ENCODE measurements around the gene EXOC6B.
"Not testable (repeated sequence)": the region's sequence is repeated elsewhere in the genome, so short reads cannot be mapped to it uniquely, and the experiment has no call there.

The EXOC6B gene

DNA sequence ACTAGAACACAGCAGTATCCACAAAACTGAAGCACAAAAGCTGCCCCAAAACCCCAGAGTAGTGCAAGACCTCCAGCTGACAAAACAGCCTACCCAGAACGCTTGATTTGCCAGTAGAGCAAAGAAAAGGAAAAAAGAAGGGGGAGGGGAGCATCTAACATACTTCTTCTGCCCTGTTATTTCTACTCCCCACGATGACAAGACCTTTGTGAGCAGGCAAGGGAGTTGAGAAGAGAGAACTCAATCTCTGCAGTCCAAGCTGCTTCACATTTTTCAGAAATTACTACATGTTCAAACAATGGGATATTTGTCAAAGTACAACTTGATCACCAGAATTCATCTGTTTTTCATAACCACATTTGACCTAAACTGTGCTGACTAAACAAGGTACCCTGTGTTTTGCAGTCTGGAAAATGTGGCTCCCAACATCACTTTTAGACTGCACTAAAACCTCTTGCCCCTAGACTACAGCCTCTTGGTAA lies 286.7 kb downstream of the EXOC6B start:
- DNase-seq, result peak in 1 of 2 experiments; percentile 31

DNA sequence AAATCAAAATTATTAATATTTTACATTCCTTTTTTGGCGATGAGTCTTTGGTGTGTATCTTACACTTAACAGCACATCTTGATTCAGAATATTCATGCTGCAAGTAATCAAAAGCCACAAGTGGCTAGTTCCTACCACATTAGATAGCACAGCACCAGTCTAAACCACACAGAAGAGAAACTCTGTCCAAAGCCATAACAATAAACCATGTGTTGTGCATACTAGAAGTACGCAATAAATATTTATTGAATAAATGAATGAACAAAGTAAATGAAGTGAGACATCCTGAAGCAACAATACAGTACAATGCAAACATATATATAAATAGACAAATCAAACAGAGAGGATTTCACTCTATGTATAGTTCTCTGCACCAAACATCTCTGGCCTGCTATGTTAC lies 287.3 kb downstream of the EXOC6B start:
- DNase-seq, result no peak

DNA sequence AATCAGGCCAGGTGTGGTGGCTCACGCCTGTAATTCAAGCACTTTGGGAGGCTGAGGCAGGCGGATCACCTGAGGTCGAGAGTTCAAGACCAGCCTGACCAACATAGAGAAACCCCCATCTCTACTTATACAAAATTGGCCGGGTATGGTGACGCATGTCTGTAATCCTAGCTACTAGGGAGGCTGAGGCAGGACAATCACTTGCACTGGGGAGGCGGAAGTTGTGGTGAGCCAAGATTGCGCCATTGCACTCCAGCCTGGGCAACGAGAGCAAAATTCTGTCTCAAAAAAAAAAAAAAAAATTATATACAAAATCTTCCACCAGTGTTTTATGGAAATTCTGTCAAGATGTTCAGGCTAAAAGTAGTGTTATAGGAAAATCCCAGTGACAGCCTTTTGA lies 290.2 kb downstream of the EXOC6B start:
- DNase-seq, result not testable (repeated sequence)

DNA sequence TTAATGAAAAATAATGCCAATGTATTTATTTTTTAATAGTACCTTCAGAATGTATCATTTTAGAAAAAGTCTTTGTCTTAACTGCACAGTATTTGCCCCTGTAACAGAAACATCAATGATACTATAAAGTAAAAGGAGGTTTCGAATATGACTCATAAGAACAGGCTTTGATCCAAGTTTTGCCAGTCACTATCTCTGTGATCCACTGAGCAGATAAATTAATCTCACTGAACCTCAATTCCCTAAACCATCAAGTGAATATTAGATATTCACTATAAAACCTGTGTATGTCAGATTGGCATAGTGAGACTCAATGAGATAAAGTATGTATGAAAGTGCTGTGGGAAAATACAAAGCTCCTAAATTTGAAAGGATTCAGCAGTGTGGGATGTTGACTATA lies 292.1 kb downstream of the EXOC6B start:
- no peak for DNase-seq

DNA sequence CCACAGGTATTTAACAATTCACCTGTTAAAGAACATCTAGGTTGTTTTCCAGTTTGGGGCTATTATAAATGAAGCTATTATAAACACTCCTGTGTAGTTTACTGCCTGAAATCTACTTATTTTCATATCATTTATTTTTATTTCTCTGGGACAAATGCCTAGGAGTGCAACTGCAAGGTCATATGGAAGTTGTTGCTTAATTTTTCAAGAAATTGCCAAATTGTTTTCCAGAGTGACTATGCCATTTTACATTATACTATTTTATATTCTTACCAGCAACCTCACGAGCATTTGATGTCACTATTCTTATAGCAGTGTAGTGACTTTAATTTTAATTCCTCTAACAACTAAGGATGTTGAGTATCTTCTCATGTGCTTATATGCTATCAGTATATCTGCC lies 298.4 kb downstream of the EXOC6B start:
- DNase-seq, result no peak

DNA sequence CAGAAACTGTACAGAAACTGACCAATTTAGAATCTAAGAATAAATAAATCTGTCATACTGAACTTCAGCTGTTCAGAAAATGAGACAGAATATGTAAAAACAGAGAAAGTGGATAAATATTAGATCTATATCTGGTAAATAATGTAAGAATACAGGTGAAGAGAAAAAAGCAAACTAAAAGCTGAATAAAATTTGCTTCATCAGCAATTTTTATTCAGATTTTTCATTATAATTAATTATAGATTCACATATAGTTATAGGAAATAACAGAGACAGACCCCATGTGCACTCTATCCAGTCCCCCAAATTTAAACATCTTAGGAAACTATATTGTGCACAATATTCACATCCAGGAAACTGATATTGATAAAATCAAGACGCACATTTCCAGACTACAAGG lies 299.2 kb downstream of the EXOC6B start:
- no peak for DNase-seq

DNA sequence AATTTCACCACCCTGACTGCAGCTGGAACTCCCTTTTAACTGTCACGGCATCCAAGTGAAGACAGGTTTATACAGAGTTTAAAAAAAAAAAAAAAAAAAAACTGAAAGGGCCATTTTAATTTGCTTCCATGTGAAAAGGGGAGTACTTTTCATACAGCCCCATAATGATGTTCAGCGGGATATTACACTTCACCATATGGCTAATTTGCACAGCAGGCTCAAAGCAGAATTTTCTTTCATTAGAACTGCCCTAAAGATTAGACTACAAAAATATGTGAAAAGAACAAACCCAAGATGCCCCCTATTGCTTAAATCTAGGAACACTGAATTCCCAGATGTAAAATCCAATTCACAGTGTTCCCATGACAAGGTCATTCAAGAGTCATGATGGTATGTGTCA lies 301.8 kb downstream of the EXOC6B start:
- DNase-seq, result no peak

DNA sequence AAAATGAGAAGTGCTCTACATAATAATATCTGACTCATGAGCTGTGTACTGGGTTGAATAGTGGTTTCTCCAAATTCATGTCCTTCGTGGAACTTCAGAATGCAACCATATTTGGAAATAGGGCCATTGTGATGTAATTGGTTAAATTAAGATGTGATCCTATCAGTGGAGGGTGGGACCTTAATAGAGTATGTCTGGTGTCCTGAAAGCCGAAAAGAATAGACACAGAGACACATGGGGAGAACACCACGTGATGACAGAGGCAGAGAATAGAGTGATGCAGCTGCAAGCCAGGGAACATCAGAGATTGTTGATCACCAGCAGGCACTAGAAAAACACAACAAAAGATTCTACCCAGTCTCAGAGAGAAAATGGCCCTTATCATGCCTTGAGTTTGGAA lies 310.1 kb downstream of the EXOC6B start:
- DNase-seq, result no peak

DNA sequence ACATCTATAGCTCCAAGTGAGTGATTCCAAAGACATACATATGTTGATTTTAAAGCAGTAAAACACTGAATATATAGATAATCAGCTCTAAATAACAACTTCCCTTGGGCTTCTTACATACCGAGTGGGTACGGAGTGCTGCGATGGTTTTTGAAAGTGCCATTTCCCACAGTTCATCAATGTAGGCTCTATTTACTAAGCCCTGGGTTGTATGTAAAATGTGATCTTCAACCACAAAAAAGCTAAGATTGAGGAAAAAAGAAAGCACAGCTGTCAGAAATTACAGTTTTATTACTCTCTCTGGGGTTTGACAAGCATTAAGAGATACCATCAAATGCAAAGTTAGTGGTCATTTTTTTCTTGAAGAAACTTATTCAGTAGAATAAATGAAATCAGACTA lies 312.8 kb downstream of the EXOC6B start:
- no peak for DNase-seq

DNA sequence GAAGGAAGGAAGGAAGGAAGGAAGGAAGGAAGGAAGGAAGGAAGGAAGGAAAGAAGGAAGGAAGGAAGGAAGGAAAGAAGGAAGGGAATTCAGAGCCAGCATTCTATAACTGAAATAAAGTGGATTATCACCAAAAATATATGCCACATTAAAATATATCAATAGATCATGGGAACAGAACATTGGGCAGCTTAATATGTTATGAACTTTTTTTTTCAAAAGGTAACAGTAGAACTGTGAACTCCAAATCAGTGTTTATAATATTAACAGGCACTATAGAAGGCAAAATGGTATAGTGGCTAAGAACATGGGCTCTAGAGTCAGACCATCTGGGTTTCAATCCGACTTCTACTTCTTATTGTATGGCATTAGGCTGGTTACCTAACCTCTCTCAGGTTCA lies 313.5 kb downstream of the EXOC6B start:
- DNase-seq, result no peak

DNA sequence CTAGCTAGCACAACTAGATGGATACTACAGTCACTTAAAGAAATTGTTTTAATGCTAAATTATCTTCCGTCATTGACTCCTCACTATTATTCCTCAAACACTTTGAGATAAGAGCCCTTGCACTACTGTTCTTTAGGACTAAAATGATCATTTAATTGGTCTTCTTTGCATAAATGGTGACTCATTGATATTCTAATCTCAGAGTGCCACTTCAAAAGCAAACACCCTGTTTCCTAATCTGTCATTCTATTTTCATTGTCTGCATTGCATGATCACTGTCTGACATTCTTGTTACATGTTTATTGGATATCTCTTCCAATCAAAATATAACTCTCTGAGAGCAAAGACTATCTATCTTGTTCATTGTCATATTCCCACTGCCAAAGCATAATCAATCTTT lies 313.9 kb downstream of the EXOC6B start:
- no peak for DNase-seq

DNA sequence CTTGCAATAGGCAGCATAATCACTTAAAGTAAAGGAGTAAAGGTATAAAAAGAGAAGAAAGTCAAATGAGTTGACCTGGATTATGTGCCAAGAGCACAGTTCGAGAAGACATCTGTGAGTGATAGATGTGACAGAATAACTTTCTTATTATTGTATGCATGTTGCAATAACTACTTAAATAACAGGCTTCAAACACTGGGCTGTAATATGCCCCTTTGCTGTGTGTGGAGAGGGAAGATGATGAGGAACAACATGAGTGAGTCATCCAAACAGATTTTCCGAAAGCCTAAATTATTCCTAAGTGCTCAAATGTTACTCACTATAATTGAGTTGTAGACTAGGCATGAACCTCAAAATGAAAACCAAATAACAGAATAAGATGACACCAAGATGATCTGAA lies 328.1 kb downstream of the EXOC6B start:
- DNase-seq, result no peak

DNA sequence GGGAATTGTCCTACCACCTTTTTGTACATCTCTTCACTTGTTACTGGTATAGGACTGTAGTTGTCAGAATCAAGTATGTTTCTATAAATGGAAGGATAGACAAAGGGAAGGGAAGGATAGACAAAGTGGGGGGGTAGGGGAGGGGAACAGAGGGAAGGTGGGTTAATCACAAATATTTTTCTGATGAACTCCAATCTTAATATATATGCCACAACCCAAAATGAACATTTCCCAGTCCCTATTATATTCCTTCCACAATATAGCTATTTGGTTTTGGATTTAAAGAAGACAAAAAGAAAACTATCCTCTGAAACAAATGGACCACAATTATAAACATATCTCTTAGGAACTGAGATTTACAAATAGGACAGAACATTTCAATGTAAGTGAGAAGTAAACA lies 329.4 kb downstream of the EXOC6B start:
- no peak for DNase-seq

DNA sequence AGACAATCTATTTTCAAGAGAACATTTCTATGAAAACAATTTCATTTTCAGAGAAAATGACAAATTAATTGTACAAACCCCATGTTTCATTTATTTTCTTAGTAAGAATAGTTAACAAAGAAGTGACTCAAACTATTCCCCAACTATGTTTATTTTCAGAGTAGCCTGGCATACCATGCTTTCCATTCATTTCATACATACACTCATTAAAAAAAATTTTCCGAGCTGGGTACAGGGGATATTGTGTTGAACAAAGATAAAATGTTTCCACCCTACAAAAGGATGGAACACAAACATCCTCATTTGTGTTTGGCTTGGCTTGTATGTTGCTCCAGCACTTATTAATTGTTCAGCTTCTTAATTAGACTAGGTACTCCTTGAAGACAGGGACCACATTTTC lies 331.4 kb downstream of the EXOC6B start:
- no peak for DNase-seq

DNA sequence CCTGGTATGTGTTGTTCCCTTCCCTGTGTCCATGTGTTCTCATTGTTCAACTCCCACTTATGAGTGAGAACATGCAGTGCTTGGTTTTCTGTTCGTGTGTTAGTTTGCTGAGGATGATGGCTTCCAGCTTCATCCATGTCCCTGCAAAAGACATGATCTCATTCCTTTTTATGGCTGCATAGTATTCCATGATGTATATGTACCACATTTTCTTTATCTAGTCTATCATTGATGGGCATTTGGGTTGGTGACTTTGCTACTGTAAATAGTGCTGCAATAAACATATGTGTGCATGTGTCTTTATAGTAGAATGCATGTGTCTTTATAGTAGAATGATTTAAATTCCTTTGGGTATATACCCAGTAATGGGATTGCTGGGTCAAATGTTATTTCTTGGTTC lies 341.2 kb downstream of the EXOC6B start:
- not testable (repeated sequence) for DNase-seq

DNA sequence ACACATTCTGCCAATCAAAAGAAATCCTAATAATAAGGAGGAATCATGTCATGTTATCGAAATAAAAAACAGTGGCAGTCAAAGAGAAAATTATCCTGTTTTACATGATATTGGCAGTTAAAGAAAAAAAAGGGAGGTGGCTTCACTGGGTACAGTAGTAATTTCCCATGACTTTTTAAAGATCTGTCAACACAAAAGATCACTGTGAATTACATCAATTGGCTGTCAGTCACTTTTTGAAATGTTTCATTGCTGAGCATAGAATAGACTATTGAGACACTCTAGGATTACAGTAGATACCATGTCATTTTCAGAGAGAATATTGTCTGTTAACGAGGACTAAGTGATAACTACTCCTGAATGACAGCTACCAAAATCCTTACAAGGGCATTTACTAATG lies 342.5 kb downstream of the EXOC6B start:
- no peak for DNase-seq

DNA sequence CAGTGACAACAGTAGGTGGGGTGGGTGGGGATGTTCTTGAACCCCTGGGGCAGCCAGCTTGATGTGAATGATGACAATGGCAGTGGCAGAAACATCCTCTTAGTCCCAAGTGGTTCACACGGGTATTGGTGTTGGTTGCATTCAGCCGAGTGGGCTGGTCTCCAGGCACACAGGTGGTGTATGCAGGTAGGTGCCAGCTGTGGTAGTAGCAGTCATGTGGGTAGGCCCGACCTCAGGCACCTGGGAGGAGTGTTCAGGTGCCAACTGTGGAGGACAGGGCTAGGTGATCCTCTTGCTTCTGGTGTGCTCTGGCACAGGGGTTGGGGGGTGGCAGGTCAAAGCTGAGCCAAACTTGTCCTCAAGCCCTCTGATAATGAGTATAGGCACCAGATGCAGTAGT lies 350.6 kb downstream of the EXOC6B start:
- DNase-seq, result no peak

DNA sequence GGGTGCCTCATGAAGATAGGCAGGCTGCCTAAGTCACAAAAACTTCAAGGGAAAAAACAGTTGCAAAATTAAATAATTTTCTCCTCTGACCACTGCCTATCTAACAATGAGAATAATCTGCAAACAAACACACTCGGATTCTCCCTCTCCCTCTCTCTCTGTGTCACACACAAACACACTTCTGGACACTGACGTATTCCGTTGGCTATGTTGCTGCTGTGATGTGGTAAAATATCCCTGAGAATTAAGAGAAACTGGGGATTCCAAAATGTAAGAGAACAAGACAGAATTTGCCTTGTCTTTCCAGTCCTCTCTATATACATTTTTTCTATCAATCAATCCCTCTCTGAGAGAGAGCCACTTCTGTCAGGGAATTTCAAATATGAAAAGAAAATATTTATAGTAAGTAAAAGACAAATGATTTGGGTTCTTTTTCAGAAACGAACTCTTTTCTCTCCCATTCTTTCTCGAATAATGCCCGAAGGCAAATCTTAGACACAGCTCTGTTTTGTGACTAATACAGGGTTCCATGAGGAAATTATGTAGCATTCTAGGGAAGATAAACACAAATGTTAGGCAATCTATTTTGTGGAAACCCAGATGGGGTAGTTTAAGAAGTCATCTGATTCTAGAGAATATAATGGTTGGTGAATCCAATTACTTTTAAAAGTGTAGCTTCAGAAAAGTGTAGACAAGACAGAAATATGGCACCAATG lies 367.9 kb downstream of the EXOC6B start:
- no peak for DNase-seq

DNA sequence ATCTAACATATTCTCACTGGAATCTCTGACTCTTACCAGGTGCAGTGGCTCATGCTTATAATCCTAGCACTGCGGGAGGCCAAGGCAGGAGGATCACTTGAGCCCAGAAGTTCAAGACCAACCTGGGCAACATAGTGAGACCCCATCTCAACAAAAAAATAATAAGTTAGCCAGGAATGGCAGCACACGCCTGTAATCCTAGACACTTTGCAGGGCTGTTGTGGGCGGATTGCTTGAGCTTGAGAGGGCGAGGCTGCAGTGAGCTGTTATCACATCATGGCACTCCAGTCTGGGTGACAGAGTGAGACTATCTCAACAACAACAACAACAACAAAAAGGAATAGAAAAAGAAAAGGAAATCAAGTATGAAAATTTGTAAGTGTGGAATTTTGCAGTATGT lies 371.6 kb downstream of the EXOC6B start:
- DNase-seq, result no peak

DNA sequence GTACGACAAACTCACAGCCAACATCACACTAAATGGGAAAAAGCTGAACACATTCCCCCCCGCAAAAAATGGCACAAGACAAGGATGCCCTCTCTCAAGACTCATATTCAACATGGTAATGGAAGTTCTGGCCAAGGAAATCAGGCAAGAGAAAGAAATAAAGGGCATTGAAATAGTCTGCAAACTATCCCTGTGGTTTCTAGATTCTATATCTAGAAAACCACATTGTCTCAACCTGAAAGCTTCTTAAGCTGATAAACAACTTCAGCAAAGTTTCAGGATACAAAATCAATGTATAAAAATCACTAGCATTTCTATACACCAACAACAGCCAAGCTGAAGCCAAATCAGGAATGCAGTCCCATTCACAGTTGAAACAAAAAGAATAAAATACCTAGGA lies 383.6 kb downstream of the EXOC6B start:
- DNase-seq, result no peak

DNA sequence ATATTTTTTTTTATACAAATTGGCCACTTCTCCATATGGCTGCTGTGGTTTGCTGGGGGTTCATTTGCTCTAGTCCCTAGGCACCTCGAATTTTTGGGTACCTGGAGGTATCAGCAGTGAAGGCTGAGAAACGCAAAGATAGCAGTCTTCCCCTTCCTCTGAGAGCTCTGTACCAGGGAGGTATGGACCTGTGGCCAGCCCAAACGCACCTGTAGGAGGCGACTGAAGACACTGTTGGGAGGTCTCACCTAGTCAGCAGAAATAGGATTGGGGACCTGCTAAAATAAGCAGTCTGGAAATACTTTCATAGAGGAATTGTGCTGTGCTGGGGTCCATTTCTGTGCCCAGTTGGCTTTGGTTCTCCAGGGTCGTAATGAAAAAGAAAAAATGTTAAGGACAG lies 385.9 kb downstream of the EXOC6B start:
- DNase-seq, result no peak

DNA sequence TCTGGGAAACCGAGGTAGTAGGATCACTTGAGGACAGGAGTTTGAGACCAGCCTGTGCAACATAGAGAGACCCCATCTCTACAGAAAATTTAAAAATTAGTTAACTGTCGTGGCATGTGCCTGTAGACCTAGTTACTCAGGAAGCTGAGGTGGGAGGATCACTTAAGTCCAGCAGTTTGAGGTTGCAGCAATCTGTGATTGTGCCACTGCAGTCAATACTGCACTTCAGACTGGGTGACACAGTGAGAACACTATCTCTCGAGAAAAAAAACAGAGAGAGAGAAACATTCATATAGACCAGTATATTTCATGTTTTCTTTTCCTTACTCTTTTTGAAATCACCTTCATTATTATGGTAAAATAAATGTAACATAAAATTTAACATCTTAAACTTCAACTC lies 387.5 kb downstream of the EXOC6B start:
- DNase-seq, result no peak

DNA sequence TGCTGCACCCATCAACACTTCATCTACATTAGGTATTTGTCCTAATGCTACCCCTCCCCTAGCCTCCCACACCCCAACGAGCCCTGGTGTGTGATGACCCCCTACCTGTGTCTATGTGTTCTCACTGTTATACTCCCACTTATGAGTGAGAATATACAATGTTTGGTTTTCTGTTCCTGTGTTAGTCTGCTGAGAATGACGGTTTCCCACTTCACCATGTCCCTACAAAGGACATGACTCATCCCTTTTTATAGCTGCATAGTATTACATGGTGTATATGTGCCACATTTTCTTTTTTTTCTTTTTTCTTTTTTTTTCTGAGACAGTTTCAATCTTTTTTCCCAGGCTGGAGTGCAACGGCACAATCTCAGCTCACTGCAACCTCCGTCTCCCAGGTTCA lies 394.1 kb downstream of the EXOC6B start:
- no peak for DNase-seq

DNA sequence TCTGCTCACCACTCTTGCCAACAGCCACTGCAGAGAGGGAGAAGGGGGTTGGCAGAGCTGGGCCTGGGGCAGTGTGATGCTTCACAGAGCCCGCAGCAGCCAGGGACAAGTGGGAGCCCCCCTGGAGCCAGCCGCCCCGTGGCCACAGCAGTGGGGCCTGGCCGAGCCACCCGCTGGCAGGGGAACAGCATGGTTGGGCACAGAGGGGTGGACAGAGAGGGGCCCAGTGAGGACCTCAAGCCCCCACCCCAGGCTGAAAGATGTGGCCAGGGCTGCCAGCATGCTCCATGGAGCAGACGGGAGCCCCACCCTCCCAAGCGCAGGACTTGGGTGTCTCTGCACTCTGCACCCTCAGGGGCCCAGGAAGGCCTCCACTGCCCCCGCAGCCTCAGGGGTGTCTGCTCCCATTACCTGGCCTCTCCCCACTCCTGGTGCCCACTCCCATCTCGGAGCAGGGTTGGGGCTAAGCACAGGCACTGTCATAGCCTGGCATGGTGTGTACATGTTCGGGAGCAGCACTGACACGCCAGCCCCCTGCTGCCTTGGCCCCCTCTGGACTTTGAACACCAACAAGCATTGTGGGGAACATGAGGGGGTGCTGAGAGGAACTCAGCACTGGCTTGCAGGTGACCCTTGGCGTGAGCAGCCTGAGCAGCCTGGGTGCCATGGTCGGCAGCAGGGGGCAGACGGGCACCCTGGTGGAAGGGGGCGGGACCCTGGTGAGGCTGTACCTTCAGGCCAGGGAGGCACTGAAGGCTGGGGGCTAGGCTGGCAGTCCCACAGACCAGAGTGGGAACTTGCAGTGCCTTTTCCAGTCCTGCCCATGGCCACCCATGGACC lies 398.6 kb downstream of the EXOC6B start:
- DNase-seq, result no peak

DNA sequence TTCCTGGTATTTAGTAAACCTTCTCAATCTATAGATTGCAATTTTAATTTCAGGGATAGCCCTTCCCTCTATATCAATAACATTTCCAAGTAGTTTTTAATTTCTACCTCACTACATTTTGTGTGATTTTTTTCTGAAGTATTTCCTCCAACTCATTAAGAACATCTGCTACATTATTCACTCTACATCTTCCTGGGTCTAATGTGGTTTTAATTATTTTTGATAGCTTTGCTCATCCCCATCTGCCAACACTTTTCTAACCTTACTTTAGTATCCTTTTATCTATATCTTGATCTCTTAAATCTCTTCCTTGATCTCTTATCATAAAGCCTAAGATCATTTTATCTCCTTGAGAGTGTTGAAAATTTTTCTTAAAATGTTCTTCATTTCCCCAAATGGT lies 399.8 kb downstream of the EXOC6B start:
- no peak for DNase-seq
